Activated CD8-positive, alpha-beta memory T cell treated with anti-CD3 and anti-CD28 coated beads for 4 hours (primary cell): ENCODE measurements around the gene SUV39H2.
"Not testable (repeated sequence)": the region's sequence is repeated elsewhere in the genome, so short reads cannot be mapped to it uniquely, and the experiment has no call there.

ENCODE experiments used
- DNase-seq, 2 donors: peaks; one replicate each; pipeline ENCODE4 v3.0.0-alpha.2; 2020; ENCODE audit warnings: low read depth in 2 of 2

SUV39H2 gene

DNA sequence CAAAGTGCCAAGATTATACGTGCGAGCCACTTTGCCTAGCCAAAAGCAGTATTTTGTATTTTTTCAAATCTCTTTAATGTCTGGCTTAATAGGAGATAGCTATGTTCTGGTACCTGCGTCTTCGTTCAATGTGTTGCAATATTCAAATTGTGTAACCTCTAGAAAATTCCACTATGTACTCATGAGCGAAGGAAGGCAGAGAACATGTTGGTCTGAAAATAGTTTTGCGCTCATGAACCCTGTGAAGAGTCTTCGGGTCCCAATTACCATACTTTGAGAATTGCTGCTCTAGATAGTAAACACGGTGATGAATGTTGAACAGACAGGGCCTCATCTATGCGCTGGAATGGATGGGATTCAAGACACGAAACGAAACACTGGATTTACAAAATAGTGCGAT, 2.7 kb upstream of the SUV39H2 start:
- no peak for DNase-seq

- DNase-seq = no peak
These were observed 1.9 kb upstream of the SUV39H2 start for GRCh38 chr10:14876764-14877163.

DNA sequence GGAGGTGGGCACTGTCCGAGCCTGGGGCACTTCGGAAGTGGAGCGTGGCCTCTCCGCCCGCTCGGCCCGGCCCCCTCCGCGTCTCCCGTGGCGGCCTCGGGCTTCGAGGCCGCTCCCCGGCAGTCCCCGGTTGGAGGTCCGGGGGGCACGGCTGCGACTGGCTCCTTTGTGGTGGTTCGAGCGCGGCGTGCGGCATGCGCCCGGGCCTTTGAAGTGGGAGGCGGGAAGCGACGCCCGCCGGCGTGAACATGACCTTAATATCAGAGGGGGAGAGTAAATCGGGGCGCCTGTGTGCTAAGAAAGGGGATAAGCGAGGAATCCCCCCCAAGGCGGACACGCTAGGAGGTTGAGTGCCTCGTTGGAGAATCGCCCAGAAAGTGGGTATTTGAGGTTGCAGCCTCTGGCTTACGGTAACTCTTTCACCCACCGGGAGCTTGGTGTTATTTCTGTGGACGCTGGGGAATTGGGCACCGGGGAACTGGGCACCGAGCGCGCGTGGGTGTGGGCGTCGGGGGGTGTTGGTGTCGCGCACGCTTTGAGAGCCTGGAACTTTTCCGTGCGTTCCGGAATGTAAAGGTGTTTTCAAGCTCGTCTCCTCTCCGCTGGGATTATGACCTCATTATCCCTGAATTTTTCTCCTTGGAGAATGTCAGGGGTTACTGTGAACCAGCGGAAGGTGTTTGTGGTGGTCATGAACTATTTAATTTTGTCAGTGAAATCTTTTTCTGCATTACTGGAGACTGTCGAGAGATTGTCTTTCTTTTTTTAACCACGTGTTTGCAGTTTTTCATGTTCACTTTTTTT, 660 bp downstream of the SUV39H2 start:
- peak; percentile 5 to 19 for DNase-seq

GRCh38 chr10:14879928-14880193, 1.2 kb downstream of the SUV39H2 start:
- DNase-seq = no peak

DNA sequence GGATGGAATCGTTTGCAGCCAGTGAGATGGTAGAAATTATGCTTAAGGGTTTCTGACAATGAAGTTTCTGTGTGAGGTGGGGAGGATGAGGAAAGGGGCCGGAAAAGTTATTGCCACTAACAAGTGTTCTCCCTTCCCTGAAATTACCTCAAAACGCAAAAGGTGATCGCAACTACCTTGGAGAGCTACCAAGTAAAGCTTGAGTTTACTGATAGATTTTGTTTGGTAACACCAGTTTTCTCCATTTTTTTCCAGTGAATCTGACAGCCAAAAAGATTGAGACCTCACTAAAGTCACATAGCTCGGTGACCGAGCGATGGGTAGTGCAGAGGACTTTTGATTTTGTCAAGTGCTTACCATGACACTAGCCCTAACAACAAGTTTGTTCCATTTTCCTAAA, 1.6 kb downstream of the SUV39H2 start:
- no peak for DNase-seq

DNA sequence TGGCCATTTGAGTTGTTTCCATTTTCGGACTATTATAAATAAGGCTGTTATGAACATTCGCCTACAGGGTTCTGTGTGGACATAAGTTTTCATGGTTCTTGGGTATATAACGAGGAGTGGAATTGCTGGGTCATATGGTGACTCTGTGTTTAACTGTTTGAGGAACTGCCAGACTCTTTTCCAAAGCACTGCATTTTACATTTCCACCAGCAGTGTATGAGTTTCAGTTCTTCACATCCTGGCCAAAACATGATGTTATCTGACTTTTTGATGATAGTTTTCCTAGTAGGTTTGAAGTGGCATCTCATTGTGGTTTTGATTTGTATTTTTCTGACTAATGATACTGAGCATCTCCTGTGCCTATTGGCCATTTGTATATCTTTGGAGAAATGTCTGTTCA, 5.4 kb downstream of the SUV39H2 start:
- DNase-seq = no peak

DNA sequence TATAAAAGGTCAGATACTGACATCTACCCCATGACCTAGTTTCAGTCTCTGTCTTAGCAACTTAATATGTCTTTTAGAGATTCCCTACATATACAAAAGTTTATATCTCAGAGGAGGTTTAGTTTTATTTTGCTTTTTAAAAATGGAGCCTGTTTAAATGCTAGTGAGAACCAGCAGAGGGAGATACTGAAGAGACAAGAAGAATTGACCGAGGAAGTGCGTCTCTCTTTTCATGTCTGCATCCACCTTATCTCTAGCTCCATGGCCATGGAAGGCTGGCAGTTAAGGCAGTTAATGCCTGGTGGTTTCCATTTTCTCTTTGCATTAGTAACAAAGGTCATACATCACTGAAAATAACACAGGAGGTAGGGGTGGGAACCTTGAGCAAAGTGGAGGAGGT, 10.7 kb downstream of the SUV39H2 start:
- no peak for DNase-seq

GRCh38 chr10:14891151-14891550, 12.5 kb downstream of the SUV39H2 start:
- DNase-seq = no peak

GRCh38 chr10:14904316-14904732, 25.7 kb downstream of the SUV39H2 start:
- DNase-seq = no peak

DNA sequence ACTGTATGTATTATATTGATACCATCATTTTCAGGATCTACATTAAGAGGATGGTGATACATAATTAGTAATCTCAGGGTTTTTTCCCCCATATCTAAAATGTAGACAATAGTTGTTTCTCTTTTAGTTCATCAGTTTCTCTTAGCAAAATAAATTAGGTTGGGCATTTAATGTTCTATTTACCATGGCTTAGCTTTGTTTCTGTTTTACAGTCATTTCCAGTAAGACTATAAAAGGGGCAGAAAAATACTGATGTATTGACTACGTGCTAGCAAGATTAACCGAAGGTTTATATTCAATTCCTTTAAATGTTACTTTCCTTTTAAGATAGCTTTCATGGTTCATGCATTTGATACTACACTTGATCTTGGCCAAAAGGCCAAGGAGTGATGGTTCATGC, 26.2 kb downstream of the SUV39H2 start:
- no peak for DNase-seq

- DNase-seq = no peak
These were observed 27.2 kb downstream of the SUV39H2 start for GRCh38 chr10:14905890-14906289.

DNA sequence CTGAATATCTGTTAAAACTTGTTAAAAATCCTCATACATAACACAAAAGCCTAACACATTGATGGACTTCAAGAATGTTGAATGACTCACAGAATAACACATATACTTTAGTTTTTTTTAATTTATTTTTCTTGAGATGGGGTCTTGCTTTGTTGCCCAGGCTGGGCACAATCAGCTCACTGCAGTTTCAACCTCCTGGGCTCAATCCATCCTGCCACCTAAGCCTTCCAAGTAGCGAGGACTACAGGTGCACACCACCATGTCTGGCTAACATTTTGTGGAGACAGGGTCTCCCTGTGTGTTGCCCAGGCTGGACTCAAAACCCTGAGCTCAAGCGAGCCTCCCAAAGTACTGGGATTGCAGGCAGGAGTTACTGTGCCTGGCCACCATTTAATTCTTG, 28.1 kb downstream of the SUV39H2 start:
- no peak for DNase-seq

DNA sequence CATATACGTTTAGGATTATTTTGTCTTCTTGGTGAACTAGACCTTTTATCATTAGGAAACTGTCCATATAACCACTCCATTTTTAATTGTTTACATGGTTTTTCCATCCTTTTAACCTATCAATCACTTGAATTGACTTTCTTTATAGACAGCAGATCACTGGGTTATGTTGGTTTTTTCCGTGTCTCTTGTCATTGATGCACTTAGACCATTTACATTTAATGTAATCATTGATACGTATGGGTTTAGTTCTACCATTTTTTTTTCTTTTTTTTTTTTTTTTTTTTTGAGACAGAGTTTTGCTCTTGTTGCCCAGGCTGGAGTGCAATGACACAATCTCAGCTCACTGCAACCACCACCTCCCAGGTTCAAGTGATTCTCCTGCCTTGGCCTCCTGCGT, 28.9 kb downstream of the SUV39H2 start:
- DNase-seq = not testable (repeated sequence)

DNA sequence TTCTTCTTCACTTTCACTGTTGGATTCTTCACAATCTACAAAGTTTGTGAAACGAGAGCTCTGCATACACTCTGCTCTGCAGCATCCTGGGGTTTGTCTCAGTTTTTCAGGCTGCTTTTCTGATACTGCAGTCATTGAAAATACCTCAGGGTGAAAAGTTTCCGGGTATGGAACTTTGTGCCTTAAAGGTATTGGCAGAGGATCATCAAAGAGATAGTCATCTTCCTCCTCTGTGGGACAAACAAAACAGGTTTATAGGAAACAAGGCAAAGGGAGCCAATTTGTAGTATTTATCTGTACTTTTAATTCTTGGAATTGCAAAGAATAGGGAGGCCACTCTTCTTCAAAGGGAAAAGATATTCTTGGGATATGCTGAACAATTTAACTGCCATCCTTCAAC, 30.4 kb downstream of the SUV39H2 start:
- DNase-seq = no peak

- no peak for DNase-seq
These were observed 32.3 kb downstream of the SUV39H2 start for GRCh38 chr10:14910953-14911352.

- DNase-seq = no peak
These were observed 33.1 kb downstream of the SUV39H2 start for GRCh38 chr10:14911801-14912200.

GRCh38 chr10:14916600-14916999, 37.9 kb downstream of the SUV39H2 start:
- DNase-seq = no peak

- DNase-seq = no peak
These were observed 39.2 kb downstream of the SUV39H2 start for GRCh38 chr10:14917827-14918226.

DNA sequence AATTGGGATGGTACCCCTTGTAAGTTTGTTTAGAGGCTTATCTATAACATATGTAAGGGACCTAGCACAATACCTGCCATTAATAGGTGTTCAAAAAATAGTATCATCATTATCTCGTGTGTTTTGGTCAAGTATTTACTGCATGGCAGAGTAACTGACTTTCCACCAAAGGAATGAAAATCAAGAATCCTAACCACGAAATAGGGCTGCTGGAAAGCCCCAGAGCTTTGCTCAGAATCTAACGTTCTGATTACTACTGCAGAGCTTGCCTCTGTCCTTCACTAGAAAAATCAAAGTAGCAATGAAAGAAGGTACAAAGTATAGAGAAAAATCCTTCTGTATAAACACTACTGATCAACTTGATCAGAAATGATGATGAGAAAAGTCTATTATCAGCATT, 40.3 kb downstream of the SUV39H2 start:
- DNase-seq = no peak

- no peak for DNase-seq
These were observed 45.3 kb downstream of the SUV39H2 start for GRCh38 chr10:14924013-14924412.

DNA sequence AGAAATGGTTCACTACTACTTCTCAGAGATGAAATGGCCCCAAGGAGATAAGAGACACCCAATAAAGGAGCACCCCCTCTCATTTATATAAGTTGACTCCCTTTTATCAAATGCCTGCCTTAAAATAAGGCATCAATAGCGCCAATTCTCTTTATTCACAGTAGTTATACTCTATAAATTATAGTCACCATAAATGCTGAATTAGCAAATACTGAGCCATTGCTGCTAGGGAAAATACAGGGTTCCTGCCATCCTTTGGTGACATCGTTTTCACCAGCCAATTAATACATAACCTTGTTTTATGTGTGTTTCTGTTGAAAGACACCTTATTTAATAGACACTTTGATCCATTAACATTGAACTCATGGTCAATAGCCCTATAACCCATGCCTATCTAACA, 46.6 kb downstream of the SUV39H2 start:
- DNase-seq = no peak

DNA sequence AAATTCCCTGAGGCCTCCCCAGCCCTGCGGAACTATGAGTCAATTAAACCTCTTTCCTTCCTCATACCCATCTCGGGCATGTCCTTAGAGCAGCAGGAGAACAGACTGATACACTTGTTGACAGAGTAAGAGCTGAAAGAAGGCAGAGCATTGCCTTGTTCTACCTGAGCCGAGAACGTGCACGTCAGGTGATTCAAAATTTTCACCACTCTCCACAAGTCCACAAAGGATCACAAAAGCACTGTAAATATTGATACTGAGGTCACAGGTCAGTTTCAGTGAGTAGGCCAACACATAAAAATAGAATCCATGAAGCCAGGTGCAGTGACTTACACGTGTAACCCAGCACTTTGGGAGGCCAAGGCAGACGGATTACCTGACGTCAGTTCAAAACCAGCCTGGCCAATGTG, 47.4 kb downstream of the SUV39H2 start:
- DNase-seq = no peak

GRCh38 chr10:14926722-14927416, 48.2 kb downstream of the SUV39H2 start:
- no peak for DNase-seq

DNA sequence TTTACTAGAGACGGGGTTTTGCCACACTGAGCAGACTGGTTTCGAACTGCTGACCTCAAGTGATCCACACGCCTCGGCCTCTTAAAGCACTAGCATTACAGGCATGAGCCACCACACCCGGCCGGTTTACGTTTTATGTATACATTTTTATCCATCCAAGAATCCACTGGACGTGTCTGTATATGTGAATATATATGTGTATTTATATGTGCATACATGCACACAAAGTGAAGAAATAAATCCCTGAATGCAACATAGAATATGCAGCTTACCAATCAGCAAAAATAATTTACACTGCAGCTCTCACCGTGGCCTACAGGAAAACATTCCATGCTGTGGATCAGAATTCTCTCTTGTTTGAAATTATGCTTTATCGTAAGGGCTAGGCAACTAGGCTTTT, 51.9 kb downstream of the SUV39H2 start:
- DNase-seq = no peak
